NCI-H748 (cell line): ENCODE results near the gene RPS6KA5.
"Not testable (repeated sequence)": the region's sequence is repeated elsewhere in the genome, so short reads cannot be mapped to it uniquely, and the experiment has no call there.

Source experiments
- DNase-seq: peaks from one replicate; lab custom pipeline; 2025; ENCODE audit not compliant: unreplicated experiment; lab: John Stamatoyannopoulos, UW

Gene RPS6KA5

GRCh38 chr14:91031666-91032065, 28.8 kb downstream of the RPS6KA5 start:
- DNase-seq: no peak

GRCh38 chr14:91029456-91030217, 30.8 kb downstream of the RPS6KA5 start:
- DNase-seq: no peak

GRCh38 chr14:91027561-91027960, 32.9 kb downstream of the RPS6KA5 start:
- DNase-seq: no peak

- DNase-seq: not testable (repeated sequence)
Measured at GRCh38 chr14:91022622-91023028, 37.8 kb downstream of the RPS6KA5 start.

DNA sequence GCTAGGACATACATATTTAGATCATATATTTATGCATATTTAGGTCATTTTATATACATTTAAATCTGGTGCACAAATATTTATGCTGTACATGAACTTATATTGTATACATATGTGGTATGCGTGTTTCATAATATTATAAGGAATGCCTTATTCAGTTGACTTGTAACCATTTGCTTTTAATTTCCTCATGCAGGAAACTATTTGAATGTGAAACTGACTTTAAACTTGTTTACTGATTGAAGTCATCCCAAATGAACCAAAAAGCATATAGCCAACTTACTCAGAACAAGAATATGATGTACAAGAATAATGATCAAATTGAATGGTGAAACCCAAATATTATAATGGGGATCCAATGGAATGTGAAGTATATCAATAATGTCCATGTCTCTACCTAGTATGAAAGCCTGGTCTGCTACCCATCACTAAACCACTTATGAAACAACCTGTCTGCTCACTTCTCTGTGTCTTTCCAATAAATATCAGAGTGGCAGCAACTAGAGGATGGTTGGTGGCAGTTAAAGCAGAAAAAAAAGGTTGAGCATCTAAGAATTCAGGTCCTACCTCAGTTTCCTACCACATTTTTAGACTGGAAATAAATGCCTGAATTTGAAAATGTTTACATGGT, 38.3 kb downstream of the RPS6KA5 start:
- DNase-seq: no peak

DNA sequence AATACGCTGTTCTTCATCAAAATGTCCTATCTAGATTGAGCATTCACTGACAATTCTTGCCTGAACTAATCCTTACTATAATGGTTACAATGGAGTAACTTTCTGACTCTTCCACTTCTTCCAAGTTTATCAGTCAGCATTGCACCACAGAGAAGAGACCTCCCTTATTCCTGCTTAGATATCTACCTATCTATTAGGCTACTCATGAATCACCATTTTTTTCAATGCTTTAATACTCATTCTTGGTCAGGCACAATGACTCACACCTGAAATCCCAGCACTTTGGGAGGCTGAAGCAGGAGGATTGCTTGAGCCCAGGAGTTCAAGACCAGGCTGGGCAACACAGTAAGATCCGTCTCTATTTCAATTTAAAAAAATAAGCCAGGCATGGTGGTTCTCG, 39.3 kb downstream of the RPS6KA5 start:
- no peak for DNase-seq

- DNase-seq: peak; percentile 56
Measured at GRCh38 chr14:91019673-91020072, 40.8 kb downstream of the RPS6KA5 start.

GRCh38 chr14:91018481-91018880, 42.0 kb downstream of the RPS6KA5 start:
- DNase-seq: no peak

GRCh38 chr14:91016800-91017410, 43.5 kb downstream of the RPS6KA5 start:
- no peak for DNase-seq

GRCh38 chr14:91015435-91015834, 45.0 kb downstream of the RPS6KA5 start:
- no peak for DNase-seq

DNA sequence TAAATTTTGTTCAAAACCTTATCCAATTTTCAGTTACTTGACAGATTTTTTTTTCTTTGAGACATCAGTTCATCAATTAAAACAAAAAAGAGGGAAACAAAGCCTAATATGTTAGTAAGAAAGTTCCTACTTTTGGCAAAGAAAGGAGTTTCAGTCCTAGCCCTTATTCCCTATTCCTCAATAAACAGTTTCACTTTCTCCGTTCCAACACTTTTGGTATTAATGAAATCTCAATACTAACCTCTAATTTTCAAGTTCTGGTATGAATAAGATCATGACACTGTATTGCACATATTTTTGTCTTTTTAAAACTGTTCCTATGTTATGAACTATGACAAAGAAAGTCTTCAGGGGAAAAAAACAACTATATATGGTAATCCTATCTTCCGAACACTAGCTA, 48.4 kb downstream of the RPS6KA5 start:
- no peak for DNase-seq

DNA sequence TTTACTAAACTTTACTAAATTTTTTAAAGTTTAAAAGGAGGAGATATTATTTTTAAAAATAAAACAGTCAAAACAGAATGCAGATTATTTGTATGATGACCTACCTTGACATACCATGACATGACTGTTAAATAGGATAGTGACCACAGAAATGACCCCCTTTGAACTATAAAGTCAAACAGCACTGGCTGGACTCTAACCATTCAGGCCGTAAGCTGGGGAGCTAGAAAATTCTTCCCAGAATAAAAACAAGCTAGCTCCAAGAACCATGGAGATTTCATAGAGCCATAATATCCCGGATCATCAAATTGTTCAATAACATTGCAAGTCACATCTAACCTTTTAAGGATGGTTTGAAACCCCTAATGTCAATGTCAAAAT, 50.3 kb downstream of the RPS6KA5 start:
- DNase-seq: no peak

GRCh38 chr14:91009501-91010152, 50.8 kb downstream of the RPS6KA5 start:
- no peak for DNase-seq

DNA sequence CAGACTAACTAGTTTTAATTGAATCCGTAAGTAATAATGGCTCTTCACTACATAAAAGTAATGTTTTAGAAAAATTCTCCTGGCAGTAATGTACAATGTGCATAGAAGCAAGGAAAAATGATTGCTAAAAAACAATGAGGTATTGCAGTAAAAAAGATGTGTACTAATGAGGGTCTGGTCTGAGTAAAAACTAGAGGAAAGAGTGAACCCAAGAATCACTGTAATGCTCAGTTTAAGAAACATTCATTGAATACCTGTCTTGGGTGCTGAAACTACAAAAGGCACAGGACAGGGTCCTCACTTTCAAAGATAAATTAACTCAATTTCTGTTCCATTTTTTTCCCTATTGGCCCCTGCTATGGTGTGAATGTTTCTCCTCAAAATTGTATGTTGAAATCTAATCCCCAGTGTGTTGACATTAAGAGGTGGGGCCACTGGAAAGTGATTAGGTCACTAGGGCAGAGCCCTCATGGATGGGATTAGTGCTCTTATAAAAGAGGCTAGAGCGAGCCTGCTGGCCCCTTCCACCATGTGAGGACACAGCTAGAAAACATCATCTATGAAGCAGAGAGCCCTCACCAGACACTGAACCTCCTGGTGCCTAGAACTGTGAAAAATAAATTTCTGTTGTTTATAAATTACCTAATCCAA, 51.6 kb downstream of the RPS6KA5 start:
- peak; percentile 48 for DNase-seq

DNA sequence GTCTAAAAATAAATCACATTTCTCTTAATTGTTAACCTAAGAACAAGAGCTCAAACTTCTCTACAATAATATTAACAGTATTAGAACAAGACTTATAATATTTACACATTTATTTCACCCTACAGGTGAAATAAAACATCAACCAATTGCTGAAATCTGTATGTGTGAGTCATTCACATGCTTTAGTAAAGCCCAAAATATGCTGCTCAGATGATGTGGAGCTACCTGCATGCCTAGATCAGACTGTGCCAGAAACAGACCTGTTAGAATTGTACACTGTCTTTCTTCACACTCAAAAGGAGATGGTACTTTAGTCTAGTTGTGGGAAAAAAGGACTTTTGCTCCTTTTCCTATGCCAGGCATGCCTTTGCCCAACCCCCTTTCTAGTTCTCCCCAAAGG, 54.7 kb downstream of the RPS6KA5 start:
- no peak for DNase-seq

GRCh38 chr14:91004987-91005386, 55.5 kb downstream of the RPS6KA5 start:
- no peak for DNase-seq

GRCh38 chr14:90999299-90999698, 61.1 kb downstream of the RPS6KA5 start:
- DNase-seq: peak; percentile 45

DNA sequence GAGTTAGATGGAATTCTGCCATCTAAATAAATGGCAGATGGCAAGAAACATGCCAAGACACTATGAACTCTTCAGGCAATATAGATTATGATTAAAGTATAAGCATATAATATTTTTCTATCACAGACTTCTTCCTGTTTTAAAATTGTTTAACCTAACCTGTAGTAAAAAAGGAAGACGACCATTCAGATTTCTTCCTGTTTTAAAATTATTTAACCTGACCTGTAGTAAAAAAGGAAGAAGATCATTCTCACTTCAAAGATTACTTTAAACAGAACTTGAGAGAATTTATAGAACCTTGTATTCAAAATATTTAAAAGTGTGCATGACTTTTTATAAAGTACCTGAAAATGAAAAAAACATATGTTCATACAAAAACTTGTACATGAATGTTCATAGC, 63.5 kb downstream of the RPS6KA5 start:
- no peak for DNase-seq

DNA sequence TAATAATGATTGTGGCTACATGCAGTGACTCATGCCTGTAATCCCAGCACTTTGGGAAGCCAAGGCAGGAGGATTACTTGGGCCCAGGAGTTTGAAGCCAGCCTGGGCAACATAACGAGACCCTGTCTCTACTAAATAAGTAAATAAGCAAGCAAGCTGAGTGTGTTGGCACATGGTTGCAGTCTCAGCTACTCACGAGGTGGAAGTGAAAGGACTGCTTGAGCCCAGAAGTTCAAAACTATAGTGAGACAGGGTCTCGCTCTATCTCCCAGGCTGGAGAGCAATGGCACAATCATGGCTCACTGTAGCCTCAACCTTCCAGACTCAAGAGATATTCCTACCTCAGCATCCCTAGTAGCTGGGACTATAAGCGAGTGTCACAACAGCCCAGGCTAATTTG, 64.7 kb downstream of the RPS6KA5 start:
- no peak for DNase-seq

- DNase-seq: no peak
Measured at GRCh38 chr14:90993792-90994191, 66.6 kb downstream of the RPS6KA5 start.

DNA sequence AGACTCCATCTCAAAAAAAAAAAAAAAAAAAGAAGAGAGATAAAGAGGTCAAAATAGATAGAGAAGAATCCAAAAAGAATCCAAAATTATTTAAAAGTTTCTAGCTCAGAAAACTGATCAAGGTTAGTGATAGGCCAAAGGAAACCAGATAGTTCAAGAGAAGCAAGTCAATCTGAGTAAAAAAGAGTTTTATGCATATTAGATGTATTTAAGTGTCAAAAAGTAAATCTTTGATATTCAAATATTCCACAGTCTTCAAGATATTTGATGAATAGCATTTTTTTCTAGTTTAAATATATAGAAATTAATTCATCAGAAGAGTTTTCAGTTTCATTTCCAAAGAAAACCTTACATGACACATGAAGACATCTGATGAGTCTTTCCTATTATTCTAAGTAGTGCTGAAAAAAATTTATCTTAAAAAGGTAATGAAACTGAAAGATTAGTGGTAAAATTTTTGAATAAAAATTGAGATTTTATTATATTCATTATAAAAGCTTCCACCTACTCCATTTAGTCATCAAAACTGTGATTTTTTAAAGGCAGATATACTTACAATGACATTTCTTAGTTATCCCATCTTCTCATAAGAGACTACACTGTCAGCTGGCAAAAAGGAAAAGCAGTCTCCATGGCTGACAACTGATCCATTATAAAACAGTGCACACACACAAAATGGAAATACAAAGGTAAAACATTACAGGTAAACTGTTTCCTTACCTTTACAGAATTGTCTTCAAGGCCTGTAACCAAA, 68.6 kb downstream of the RPS6KA5 start:
- no peak for DNase-seq
